ENCODE data around the gene SSMEM1.

Gene SSMEM1

GRCh38 chr7:130258494-130259078 is 50.9 kb downstream of the SSMEM1 start:
- DNase-seq (ENCODE audit: low spot score) = no peak
- no peak for TF ChIP-seq CTCF (IDR thresholded peaks at IDR 0.05; ENCODE audit: extremely low read depth, missing control alignments)

GRCh38 chr7:130262448-130262847 is 54.8 kb downstream of the SSMEM1 start:
- no peak for TF ChIP-seq CTCF (IDR thresholded peaks at IDR 0.05; ENCODE audit: extremely low read depth, missing control alignments)
- no peak for DNase-seq (ENCODE audit: low spot score)

DNA sequence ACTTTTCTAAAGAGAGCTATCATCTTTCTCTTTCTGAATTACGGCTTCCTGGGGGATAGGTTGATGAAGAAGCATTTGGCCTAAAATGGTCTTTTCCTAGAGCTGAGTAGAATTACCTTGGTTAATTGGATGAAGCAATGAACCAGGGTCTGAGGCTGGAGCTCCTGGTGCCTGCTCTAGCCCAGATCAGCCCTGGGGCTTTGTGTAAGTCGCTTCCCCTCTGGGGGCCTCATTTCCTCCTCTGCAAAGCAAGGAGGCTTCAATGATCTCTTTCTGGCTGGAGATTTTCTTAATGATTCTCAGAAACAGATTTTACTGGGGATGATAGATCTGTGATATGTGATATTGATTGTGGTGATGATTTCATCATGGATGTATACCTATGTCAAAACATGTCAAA is 55.5 kb downstream of the SSMEM1 start:
- no peak for TF ChIP-seq CTCF (IDR thresholded peaks at IDR 0.05; ENCODE audit: extremely low read depth, missing control alignments)
- no peak for DNase-seq (ENCODE audit: low spot score)

Measured in GM20000 (cell line).